D341Med (cell line): ENCODE measurements around the gene NELL1.

Experiments
- DNase-seq: peaks from one replicate; pipeline ENCODE4 v3.0.0; 2012; ENCODE audit warnings: low spot score

NELL1 gene

GRCh38 chr11:20874358-20874757, 205.0 kb downstream of the NELL1 start:
- DNase-seq, result no peak

DNA sequence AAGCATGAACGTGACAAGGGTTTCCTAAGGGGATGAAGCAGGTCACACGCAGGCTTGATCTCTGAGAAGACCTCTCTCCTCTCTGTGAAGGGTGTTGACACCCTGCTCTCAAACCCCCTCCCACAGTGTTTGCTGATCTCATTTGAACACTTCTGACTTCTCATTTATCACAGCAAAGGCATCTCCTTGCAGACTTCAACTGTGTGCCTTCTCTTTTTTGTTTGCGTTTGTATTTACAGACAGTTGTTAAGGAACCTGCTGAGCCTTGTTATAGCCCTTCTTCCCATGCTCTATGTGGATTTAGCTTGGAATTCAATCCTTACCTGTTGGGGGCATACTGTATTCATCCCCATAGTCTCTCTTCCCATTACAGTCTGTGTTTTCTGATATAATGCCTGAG, 206.5 kb downstream of the NELL1 start:
- no peak for DNase-seq

GRCh38 chr11:20876738-20877137, 207.4 kb downstream of the NELL1 start:
- no peak for DNase-seq

GRCh38 chr11:20880094-20880493, 210.7 kb downstream of the NELL1 start:
- no peak for DNase-seq

DNA sequence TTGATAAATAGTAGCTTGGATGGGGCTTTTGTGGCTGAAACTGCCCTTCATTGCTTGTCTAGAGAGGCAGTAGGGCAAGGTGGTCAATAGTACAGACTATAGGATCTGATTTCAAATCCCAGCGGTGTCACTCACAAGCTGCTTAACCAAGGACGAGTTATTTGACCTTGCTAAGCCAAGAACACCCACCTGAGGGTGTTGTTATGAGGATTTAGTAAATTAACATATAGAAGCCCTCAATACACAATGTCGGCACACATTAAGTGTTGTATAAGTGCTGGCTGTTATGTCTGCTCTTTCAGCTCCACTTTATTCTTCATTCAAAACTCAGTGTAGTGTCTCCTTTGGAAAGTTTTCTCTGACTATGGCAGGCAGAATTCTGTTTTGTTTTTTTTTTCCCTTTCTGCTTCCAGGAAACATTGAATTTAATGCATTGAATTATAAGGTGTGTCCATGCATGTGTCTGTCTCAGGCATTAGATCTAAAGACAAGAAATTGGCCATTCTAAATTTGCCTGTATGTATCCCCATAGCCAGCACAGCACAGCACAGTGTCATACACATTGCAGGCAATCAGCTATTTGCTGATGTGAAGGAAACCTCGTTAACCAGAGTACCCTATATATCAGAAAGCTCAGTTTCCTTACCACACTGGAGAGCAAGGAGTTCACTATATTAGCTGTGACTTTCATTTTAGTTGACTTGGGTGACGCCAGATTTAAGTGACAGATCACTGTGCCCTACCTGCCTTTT, 212.1 kb downstream of the NELL1 start:
- DNase-seq, result no peak

- DNase-seq, result no peak
These were observed 217.8 kb downstream of the NELL1 start for GRCh38 chr11:20887137-20887536.

DNA sequence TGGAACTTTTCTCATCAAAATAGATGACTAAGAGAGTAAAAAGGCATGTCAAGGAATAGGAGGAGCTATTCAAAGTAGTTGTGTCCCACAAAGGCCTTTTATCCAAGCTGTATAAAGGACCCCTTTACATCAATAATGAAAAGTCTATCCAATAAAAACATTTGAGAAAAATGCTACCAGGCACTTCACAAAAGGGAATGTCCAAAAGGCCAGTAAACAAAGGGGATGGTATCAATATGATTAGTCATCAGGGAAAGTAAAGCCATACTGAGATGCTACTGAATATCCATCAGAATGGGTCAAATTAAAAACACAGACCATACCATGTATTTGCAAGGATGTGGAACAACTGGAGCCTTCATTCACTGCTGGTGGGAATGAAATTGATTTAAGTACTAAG, 224.9 kb downstream of the NELL1 start:
- no peak for DNase-seq

DNA sequence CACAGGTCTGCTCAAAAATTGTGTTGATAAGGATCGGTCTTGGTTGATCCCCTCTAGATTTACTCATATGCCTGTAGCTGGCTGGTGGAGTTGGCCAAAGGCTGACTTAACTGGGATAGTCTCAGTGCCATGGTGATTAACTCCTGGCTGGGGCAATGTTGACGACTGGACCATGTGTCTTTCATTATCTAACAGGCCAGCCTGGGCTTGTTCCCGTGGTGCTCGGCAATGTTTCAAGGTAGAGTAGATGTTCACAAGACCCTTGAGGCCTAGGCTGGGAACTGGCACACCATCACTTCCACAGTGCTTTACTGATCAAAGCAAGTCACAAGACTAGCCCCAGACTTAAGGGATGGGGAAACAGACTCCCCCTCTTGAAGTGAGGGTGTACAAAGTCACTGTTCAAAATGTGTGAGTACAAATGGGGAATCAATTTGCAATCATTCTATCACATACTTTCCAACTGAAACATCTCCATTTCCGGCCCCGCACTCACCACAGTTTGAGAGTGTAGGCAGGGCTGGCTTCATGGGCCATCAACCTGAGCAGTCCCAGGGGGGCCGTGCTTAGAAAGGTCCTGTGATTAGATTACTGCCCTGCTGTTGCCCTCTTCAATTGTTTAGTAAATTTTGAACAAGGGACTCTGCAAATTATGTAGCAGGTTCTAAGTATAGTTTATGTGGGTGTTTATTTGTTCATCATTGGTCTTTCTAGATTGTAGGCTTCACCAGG, 240.8 kb downstream of the NELL1 start:
- no peak for DNase-seq

DNA sequence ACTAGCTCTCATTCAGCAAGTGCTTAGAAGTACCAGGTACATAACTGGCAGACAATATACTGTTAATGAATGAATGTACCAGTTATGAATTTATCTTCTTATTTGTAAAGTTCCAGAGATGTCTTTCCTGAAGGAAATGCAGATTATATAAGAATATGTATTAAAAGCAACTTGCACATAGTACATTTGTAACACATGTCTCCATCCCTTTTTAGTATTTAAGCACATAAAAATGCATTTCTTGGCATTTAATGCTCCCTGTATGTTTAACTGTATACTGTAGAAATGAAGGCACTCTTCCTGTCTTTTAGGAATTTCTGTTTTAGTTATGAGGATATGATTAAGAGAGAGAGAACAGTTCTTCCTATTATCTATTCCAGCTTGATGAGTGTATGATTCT, 241.3 kb downstream of the NELL1 start:
- no peak for DNase-seq

DNA sequence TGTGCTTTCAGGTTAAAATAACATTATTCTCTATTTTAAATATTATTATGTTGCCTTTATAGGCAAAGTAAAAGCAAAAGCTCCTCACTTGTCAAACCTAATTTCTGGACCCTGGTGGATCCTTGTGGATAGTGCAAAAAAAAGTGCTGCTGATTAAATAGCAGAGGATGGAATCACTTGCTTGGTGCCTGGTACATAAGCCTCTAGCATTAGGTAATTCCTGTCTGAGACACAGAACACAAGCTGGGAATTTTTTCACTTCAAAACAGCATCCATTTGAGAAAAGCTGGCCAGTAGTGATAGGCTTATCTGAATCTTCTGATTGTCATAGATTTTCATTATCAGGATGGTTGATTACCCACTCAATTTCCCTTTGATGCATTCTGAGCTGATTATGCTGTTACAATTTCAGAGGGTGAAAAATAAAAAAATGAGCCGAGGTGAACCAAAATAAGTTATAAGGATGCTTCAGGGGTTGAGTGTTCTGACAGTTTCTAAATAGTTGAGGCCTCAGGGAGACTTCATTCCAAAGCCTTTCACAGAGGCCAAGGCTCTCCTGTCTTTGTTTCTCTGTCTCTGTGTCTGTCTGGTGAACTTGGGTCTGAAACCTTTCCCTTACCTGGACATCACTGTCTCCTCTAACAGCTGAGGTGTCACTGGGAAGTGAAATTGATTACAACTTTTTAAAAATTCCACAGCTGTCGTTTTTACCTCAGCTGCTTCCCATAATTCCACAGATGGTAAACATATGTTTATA, 242.9 kb downstream of the NELL1 start:
- DNase-seq, result no peak

- no peak for DNase-seq
These were observed 243.6 kb downstream of the NELL1 start for GRCh38 chr11:20912922-20913512.

DNA sequence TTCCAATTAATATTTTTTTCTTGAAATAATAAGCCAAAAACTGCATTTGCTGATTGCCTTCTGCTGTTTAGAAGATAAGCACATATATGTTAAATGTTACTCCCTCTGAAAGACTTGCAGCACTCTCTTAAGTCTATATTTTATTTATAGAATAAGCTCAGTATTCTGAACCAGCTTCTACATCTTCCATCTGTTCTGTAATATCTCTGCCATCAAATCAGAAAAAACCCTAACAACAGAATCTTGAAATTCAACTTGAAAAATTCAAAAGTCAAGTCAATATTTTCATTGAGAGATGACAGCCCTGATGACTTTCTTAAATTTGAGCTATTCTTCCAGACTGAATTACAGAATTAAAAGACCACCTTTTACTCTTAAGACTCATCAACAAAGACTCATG, 247.9 kb downstream of the NELL1 start:
- DNase-seq, result no peak

GRCh38 chr11:20926799-20927540, 257.6 kb downstream of the NELL1 start:
- DNase-seq, result no peak

GRCh38 chr11:20931029-20931428, 261.6 kb downstream of the NELL1 start:
- DNase-seq, result no peak

GRCh38 chr11:20933086-20933485, 263.7 kb downstream of the NELL1 start:
- DNase-seq, result no peak

DNA sequence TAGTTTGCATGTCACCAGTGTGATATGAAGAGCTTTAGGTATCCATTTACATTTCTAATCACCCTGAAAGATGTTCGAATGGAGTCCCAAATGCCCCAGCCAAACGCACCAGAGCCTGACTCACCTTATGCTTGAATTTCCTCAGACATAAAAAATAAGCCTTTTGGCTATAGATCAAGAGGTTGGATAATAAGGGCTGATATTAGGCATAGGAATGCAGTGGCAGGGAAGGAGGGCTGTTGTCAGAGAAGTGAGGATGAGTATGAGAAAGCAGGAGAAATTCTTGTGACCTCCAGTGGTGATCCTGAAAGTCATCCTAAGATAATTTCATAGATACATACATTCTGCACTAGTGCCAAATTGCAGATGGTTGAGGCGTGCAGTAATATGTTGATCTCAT, 264.6 kb downstream of the NELL1 start:
- no peak for DNase-seq

- DNase-seq, result no peak
These were observed 265.1 kb downstream of the NELL1 start for GRCh38 chr11:20934516-20934915.

DNA sequence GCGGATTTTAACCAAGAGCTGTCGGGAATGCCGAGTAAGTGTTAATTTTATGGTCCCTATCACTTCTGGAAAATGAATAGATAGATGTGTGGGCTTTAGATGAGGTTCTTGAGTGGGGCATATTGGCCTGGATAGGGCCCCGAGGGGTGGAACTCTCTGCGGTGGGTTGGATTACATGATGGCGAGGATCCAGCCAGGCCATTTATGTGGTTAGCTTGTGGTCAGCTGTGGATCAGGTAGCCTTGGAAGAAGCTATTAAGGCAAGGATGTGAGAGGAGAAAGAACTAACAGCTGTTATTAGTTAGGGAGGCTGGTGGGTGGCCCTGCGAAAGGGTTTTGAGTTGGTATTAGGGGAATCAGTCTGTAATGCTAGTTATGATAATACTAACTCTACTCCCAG, 268.4 kb downstream of the NELL1 start:
- DNase-seq, result no peak

- DNase-seq, result no peak
These were observed 280.2 kb downstream of the NELL1 start for GRCh38 chr11:20949585-20949984.

DNA sequence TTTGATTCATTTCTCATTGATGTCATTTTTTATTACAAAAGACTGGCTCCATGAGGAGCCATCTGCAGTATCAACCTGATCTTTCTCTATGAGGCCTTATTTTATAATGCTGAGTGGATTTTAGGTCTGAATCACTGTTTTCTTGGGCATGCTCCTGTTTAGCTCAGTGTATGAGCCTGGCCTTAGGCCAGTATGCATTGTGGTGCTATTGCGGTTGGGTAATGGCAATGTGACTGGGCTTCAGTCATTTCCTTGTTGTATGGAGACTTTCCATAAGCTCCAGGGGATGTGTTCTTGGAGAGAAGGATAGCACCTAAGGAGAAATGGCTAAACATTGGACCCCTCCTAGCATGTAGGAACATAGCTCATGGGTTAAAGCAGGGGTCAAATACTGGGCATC, 293.2 kb downstream of the NELL1 start:
- DNase-seq, result no peak

DNA sequence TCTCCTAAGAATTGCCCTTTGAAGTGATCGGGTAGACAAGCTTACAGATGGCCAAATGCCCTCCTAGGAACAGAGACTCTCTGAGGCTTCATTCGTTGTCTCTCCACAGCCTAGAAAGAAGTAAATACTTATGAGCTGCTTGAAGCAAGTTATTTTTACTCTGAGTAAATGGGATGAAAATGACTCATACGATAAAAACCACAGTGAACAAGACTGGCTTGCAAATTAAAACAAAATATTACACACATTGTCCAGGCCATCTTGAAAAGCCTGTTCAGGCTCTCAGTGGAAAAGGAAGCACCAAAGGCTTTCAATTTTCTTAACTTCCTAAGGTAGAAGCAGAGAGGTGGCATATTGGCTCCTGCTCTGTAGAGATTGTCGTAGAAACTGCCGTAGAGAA, 294.2 kb downstream of the NELL1 start:
- DNase-seq, result no peak

- DNase-seq, result no peak
These were observed 295.6 kb downstream of the NELL1 start for GRCh38 chr11:20964985-20965384.
